ENCODE results near the gene DNAI1. TPM values are rescaled to one million over a fixed set of nuclear protein-coding genes. Genes with fewer than 3 reads are reported as not detected.

The DNAI1 gene
- total and polyA plus RNA-seq, 2 of the 4 experiments (the other 2 are of a cell fraction): not detected

- in situ Hi-C loops (cut with MboI; ENCODE audit: low sequenced_read_pairs) (no loop called here), intact Hi-C loops (cut with micrococcal nuclease) (no loop called here), dilution Hi-C loops (cut with HindIII; ENCODE audit: low sequenced_read_pairs, unreplicated experiment) (no loop called here)
- no peak overlapping the region for H4K91ac ChIP-seq (ENCODE audit: insufficient read depth, low read depth, low read length)
- TF ChIP-seq RFX5 (IDR thresholded peaks at IDR 0.05; ENCODE audit: low read depth, low read length) (no peak), FOS (IDR thresholded peaks at IDR 0.05; ENCODE audit: low read depth, low read length) (no peak), ELK1 (IDR thresholded peaks at IDR 0.05; ENCODE audit: borderline replicate concordance, low read depth, low read length) (no peak), RAD21 (IDR thresholded peaks at IDR 0.05; ENCODE audit: low read length) (no peak), BHLHE40 (IDR thresholded peaks at IDR 0.05; ENCODE audit: low read depth, low read length) (no peak), RCOR1 (IDR thresholded peaks at IDR 0.05; ENCODE audit: insufficient replicate concordance, low read length) (no peak), NFE2L2 (IDR thresholded peaks at IDR 0.05; ENCODE audit: low read depth, low read length) (no peak), CHD1 (IDR thresholded peaks at IDR 0.05; ENCODE audit: low read depth, low read length) (no peak), MAFK (IDR thresholded peaks at IDR 0.05; ENCODE audit: low read depth, low read length) (no peak), MAZ (IDR thresholded peaks at IDR 0.05; ENCODE audit: borderline replicate concordance, low read depth, low read length) (no peak), SMC3 (IDR thresholded peaks at IDR 0.05; ENCODE audit: low read depth, low read length) (no peak), MXI1 (IDR thresholded peaks at IDR 0.05; ENCODE audit: borderline replicate concordance, low read depth, low read length) (no peak)
- TF ChIP-seq, protein P1, sequence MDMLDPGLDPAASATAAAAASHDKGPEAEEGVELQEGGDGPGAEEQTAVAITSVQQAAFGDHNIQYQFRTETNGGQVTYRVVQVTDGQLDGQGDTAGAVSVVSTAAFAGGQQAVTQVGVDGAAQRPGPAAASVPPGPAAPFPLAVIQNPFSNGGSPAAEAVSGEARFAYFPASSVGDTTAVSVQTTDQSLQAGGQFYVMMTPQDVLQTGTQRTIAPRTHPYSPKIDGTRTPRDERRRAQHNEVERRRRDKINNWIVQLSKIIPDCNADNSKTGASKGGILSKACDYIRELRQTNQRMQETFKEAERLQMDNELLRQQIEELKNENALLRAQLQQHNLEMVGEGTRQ (IDR thresholded peaks at IDR 0.05; ENCODE audit: low read depth, low read length): no peak
- TF ChIP-seq, protein P2, sequence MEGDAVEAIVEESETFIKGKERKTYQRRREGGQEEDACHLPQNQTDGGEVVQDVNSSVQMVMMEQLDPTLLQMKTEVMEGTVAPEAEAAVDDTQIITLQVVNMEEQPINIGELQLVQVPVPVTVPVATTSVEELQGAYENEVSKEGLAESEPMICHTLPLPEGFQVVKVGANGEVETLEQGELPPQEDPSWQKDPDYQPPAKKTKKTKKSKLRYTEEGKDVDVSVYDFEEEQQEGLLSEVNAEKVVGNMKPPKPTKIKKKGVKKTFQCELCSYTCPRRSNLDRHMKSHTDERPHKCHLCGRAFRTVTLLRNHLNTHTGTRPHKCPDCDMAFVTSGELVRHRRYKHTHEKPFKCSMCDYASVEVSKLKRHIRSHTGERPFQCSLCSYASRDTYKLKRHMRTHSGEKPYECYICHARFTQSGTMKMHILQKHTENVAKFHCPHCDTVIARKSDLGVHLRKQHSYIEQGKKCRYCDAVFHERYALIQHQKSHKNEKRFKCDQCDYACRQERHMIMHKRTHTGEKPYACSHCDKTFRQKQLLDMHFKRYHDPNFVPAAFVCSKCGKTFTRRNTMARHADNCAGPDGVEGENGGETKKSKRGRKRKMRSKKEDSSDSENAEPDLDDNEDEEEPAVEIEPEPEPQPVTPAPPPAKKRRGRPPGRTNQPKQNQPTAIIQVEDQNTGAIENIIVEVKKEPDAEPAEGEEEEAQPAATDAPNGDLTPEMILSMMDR (conservative IDR thresholded peaks at IDR 0.05; ENCODE audit: low read depth, low read length): no peak
- DNase-seq: no peak
- no peak for ATAC-seq (ENCODE audit: low read depth)
- no peak overlapping the region for H3K9ac ChIP-seq (ENCODE audit: low read depth, low read length)
- peaks cover 5% of the 10 kb centered on the region for H3K9me1 ChIP-seq (ENCODE audit: insufficient read depth, low read length)
- no peak overlapping the region for H3K56ac ChIP-seq (ENCODE audit: extremely low read depth, insufficient read depth, low read length)
- H4K8ac ChIP-seq (ENCODE audit: low read depth in 2 of 2, low read length in 2 of 2): no peak overlapping the region
- no peaks in the 10 kb centered on the region for H3K4me1 ChIP-seq (ENCODE audit: control insufficient read depth, insufficient read depth, low read length)
- H3K36me3 ChIP-seq (ENCODE audit: control insufficient read depth, insufficient read depth, low read length): no peaks in the 10 kb centered on the region; the same call in 1 of the 2 replicates
- H3K9me3 ChIP-seq (ENCODE audit: control insufficient read depth, insufficient read depth, low read length): no peaks in the 10 kb centered on the region
- no peaks in the 10 kb centered on the region for H3K27me3 ChIP-seq (ENCODE audit: control insufficient read depth, insufficient read depth, low read length)
- no peak overlapping the region for H2BK5ac ChIP-seq (ENCODE audit: low read depth, low read length, poor library complexity, severe bottlenecking)
- H3K4me3 ChIP-seq (ENCODE audit: insufficient read depth, low read depth, low read length): no peak overlapping the region
- H3K4ac ChIP-seq (ENCODE audit: low read depth, low read length): no peak overlapping the region
- no peak overlapping the region for H2AK5ac ChIP-seq (ENCODE audit: low read depth, low read length)
- no peak overlapping the region for H2BK20ac ChIP-seq (ENCODE audit: low read depth, low read length)
- H2BK120ac ChIP-seq (ENCODE audit: low read depth, low read length): no peak overlapping the region
- ChIA-PET CTCF (interaction anchor here (4.5 kb wide), 1 partner anchor 8 kb away, joined by 17 read pairs; no protein-coding TSS in a partner anchor), POLR2A (ENCODE audit: unreplicated experiment) (no interaction called here)
- no peak overlapping the region for H4K5ac ChIP-seq (ENCODE audit: low read depth, low read length)
- no peak overlapping the region for H3K14ac ChIP-seq (replicated peaks; ENCODE audit: low read depth, low read length)
- no peak overlapping the region for H3K27ac ChIP-seq (ENCODE audit: insufficient read depth, low read length)
- H4K20me1 ChIP-seq (ENCODE audit: insufficient read depth, low read length): peaks cover 63% of the 10 kb centered on the region
- no peak overlapping the region for H2BK15ac ChIP-seq (ENCODE audit: low read depth, low read length)
- H3K23ac ChIP-seq (ENCODE audit: low read depth, low read length): no peak overlapping the region
- H2AFZ ChIP-seq (replicated peaks; ENCODE audit: low read length, poor library complexity): no peak overlapping the region
- no peak overlapping the region for H3K4me2 ChIP-seq (ENCODE audit: low read depth, low read length)
- no peak overlapping the region for H2AK9ac ChIP-seq (replicated peaks; ENCODE audit: low read depth, low read length, poor library complexity)
- no TSS peak for BruUV-seq (replicated peaks)
- H3K79me1 ChIP-seq (ENCODE audit: low read depth in 1 of 2, low read length in 2 of 2): peaks cover 11 to 23% of the 10 kb centered on the region in 2 experiments
- WGBS, 2 experiments (ENCODE audit: extremely low coverage in 2 of 2, insufficient read length in 1 of 2): 29% methylated on average over 1 of the region's 1 CpG; no CpG with 5 or more reads in 1 of the 2 experiments
- H3K18ac ChIP-seq (ENCODE audit: low read depth, low read length): no peak overlapping the region
Observed at GRCh38 chr9:34412336-34412735, 46.3 kb upstream of the DNAI1 start.

All from IMR-90 (cell line).